Liver (tissue), 9 donors: ENCODE measurements around the gene MPRIP. TPM values are rescaled to one million over a fixed set of nuclear protein-coding genes. Genes with fewer than 3 reads are reported as not detected.

Source experiments
- DNase-seq: peaks from one replicate; pipeline ENCODE4 v3.0.0-alpha.2; 2017; ENCODE audit warnings: low spot score
- H3K27ac ChIP-seq, 2 donors: one replicate each; pipeline ENCODE4 v1.7.0; 2013; ENCODE audit warnings: inconsistent platforms in 2 of 2, low read length in 2 of 2, control low read depth in 1 of 2, low read depth in 1 of 2, mild to moderate bottlenecking in 1 of 2
- H3K27me3 ChIP-seq, 4 donors: one replicate each; pipeline versions ENCODE4 v1.6.1 to v1.7.0; 2013; ENCODE audit warnings: low read length in 3 of 4, inconsistent platforms in 1 of 4, mild to moderate bottlenecking in 1 of 4, moderate library complexity in 1 of 4; ENCODE audit not compliant: control insufficient read depth in 4 of 4, insufficient read depth in 4 of 4
- H3K36me3 ChIP-seq, 4 donors: one replicate each; pipeline versions ENCODE4 v1.6.1 to v1.7.0; 2013; ENCODE audit warnings: low read length in 3 of 4, mild to moderate bottlenecking in 3 of 4, low read depth in 1 of 4, moderate library complexity in 1 of 4; ENCODE audit not compliant: control insufficient read depth in 4 of 4, insufficient read depth in 3 of 4
- H3K4me1 ChIP-seq, 4 donors: one replicate each; pipeline versions ENCODE4 v1.6.1 to v1.7.0; 2013; ENCODE audit warnings: low read length in 3 of 4, mild to moderate bottlenecking in 3 of 4, moderate library complexity in 1 of 4; ENCODE audit not compliant: control insufficient read depth in 4 of 4, insufficient read depth in 4 of 4
- H3K4me3 ChIP-seq, 3 donors: one replicate each; pipeline versions ENCODE4 v1.6.1 to v1.7.0; 2013; ENCODE audit warnings: low read length in 3 of 3, control low read depth in 1 of 3, low read depth in 1 of 3, mild to moderate bottlenecking in 1 of 3
- H3K9ac ChIP-seq, 2 donors: one replicate each; pipeline ENCODE4 v1.7.0; 2013; ENCODE audit warnings: low read length in 2 of 2, mild to moderate bottlenecking in 2 of 2, moderate library complexity in 2 of 2, control low read depth in 1 of 2, low read depth in 1 of 2
- H3K9me3 ChIP-seq, 4 donors: one replicate each; pipeline versions ENCODE4 v1.6.1 to v1.7.0; 2013; ENCODE audit warnings: low read length in 3 of 4; ENCODE audit not compliant: control insufficient read depth in 4 of 4
- ATF3 ChIP-seq: IDR thresholded peaks from 2 replicates; pipeline ENCODE4 v1.6.1; 2016; ENCODE audit warnings: antibody characterized with exemption
- CTCF ChIP-seq: fragments of 150-350 bp; IDR thresholded peaks from 2 replicates; pipeline ENCODE4 v1.5.1; 2017; ENCODE audit warnings: improper control_type of control experiment, low read depth, low read length; ENCODE audit not compliant: missing input control
- EGR1 ChIP-seq, 2 donors: IDR thresholded peaks; 2 replicates each; pipeline ENCODE4 v1.6.1; 2016 to 2018; ENCODE audit warnings: antibody characterized with exemption in 2 of 2, low read depth in 2 of 2
- FOXA1 ChIP-seq: IDR thresholded peaks from 2 replicates; pipeline ENCODE4 v1.6.1; 2016; ENCODE audit warnings: antibody characterized with exemption
- FOXA2 ChIP-seq: IDR thresholded peaks from 2 replicates; pipeline ENCODE4 v1.6.1; 2016; ENCODE audit warnings: antibody characterized with exemption
- GABPA ChIP-seq, 2 donors: IDR thresholded peaks in 1 of 2; conservative IDR thresholded peaks in 1 of 2; 2 replicates each; pipeline ENCODE4 v1.6.1; 2016; ENCODE audit warnings: antibody characterized with exemption in 2 of 2, mild to moderate bottlenecking in 1 of 2, moderate library complexity in 1 of 2
- HNF4A ChIP-seq, 2 donors: conservative IDR thresholded peaks; 2 replicates each; pipeline ENCODE4 v1.6.1; 2016; ENCODE audit warnings: antibody characterized with exemption in 2 of 2, mild to moderate bottlenecking in 2 of 2
- HNF4G ChIP-seq: IDR thresholded peaks from 2 replicates; pipeline ENCODE4 v1.6.1; 2016; ENCODE audit warnings: antibody characterized with exemption
- JUND ChIP-seq, 2 donors: IDR thresholded peaks; 2 replicates each; pipeline ENCODE4 v1.6.1; 2016; ENCODE audit warnings: antibody characterized with exemption in 2 of 2
- MAX ChIP-seq: IDR thresholded peaks from 2 replicates; pipeline ENCODE4 v1.6.1; 2016; ENCODE audit warnings: antibody characterized with exemption
- NR2F2 ChIP-seq: IDR thresholded peaks from 2 replicates; pipeline ENCODE4 v1.6.1; 2016; ENCODE audit warnings: antibody characterized with exemption
- RAD21 ChIP-seq, 2 donors: IDR thresholded peaks; 2 replicates each; pipeline ENCODE4 v1.6.1; 2016; ENCODE audit warnings: antibody characterized with exemption in 2 of 2, mild to moderate bottlenecking in 2 of 2
- REST ChIP-seq: IDR thresholded peaks from 2 replicates; pipeline ENCODE4 v1.6.1; 2016; ENCODE audit warnings: antibody characterized with exemption, mild to moderate bottlenecking
- RXRA ChIP-seq, 2 donors: IDR thresholded peaks; 2 replicates each; pipeline ENCODE4 v1.6.1; 2017 to 2018; ENCODE audit warnings: antibody characterized with exemption in 2 of 2, mild to moderate bottlenecking in 1 of 2
- SP1 ChIP-seq: IDR thresholded peaks from 2 replicates; pipeline ENCODE4 v1.6.1; 2018; ENCODE audit warnings: antibody characterized with exemption, mild to moderate bottlenecking
- TAF1 ChIP-seq: conservative IDR thresholded peaks from 2 replicates; pipeline ENCODE4 v1.6.1; 2016; ENCODE audit warnings: antibody characterized with exemption, mild to moderate bottlenecking
- YY1 ChIP-seq: IDR thresholded peaks from 2 replicates; pipeline ENCODE4 v1.6.1; 2016; ENCODE audit warnings: antibody characterized with exemption, mild to moderate bottlenecking
- ZBTB33 ChIP-seq: IDR thresholded peaks from 2 replicates; pipeline ENCODE4 v1.6.1; 2016; ENCODE audit warnings: antibody characterized with exemption
- WGBS: extraction: QIAGEN DNeasy Blood & Tissue Kit; methylation state at CpG from one replicate; pipeline ENCODE4 v1.1.7; 2013; 5-methylcytosine and 5-hydroxymethylcytosine counted together
- polyA plus RNA-seq, 2 donors: library from polyadenylated mRNA; stranded (reverse) in 1 of 2; unstranded in 1 of 2; fragments of 200-250 nt in 1 of 2; fragments of >200 nt in 1 of 2; fragmentation: Nextera tagmentation in 1 of 2; extraction: Ambion mirVana in 1 of 2; gene quantifications; one replicate each; pipeline versions ENCODE4 v1.2.1 to v1.2.3, GENCODE V29; 2013 to 2015
- total RNA-seq, 2 donors: library from RNA; depleted of rRNA; stranded (reverse); fragments of >200 nt; gene quantifications; one replicate each; pipeline ENCODE4 v1.2.3, GENCODE V29; 2014
- donor health status: healthy.
- donor health status: healthy.
- donor health status: healthy.
- donor health status: healthy.
- donor health status: healthy.

MPRIP gene
- total and polyA plus RNA-seq, 4 donors, result 21.2 to 61.9 (median 34.7) TPM

GRCh38 chr17:17120701-17121100 lies 78.4 kb downstream of the MPRIP start:
- H3K9ac ChIP-seq, result no peak overlapping the region
- TF ChIP-seq NR2F2 (no peak), TAF1 (no peak), SP1 (no peak), FOXA2 (no peak), FOXA1 (no peak), ZBTB33 (no peak), YY1 (no peak), ATF3 (no peak), JUND (IDR thresholded peaks at IDR 0.05) (no peak), HNF4A (conservative IDR thresholded peaks at IDR 0.05) (no peak), GABPA (IDR thresholded peaks at IDR 0.05 in 1 of 2, conservative IDR thresholded peaks at IDR 0.05 in 1 of 2) (no peak)
- H3K27ac ChIP-seq, result peak overlapping the region in 1 of 2 donors; percentile 19
- no peak for DNase-seq
- no peaks in the 10 kb centered on the region for H3K9me3 ChIP-seq
- H3K36me3 ChIP-seq, result no peaks in the 10 kb centered on the region
- WGBS, result 66% methylated on average over 3 of the region's 3 CpGs
- no peaks in the 10 kb centered on the region for H3K27me3 ChIP-seq
- no peak overlapping the region for H3K4me3 ChIP-seq
- H3K4me1 ChIP-seq, result peaks cover 19 to 43% (median 32%) of the 10 kb centered on the region in 4 donors

GRCh38 chr17:17121162-17121561 lies 78.9 kb downstream of the MPRIP start:
- H3K4me3 ChIP-seq, result no peak overlapping the region
- no peak for TF ChIP-seq HNF4A (conservative IDR thresholded peaks at IDR 0.05)
- no peak for TF ChIP-seq CTCF
- TF ChIP-seq GABPA (IDR thresholded peaks at IDR 0.05 in 1 of 2, conservative IDR thresholded peaks at IDR 0.05 in 1 of 2), result no peak
- TF ChIP-seq FOXA2, result no peak
- no peak for TF ChIP-seq ZBTB33
- no peak for TF ChIP-seq MAX
- TF ChIP-seq HNF4G, result no peak
- no peak for TF ChIP-seq NR2F2
- TF ChIP-seq JUND (IDR thresholded peaks at IDR 0.05), result no peak
- no peak for TF ChIP-seq TAF1
- no peak for TF ChIP-seq REST
- no peak for TF ChIP-seq ATF3
- TF ChIP-seq SP1, result no peak
- no peak for TF ChIP-seq RAD21 (IDR thresholded peaks at IDR 0.05)
- TF ChIP-seq FOXA1, result no peak
- no peak for TF ChIP-seq YY1
- no peak for TF ChIP-seq EGR1 (IDR thresholded peaks at IDR 0.05; ENCODE audit: low read depth in 2 of 2)
- TF ChIP-seq RXRA (IDR thresholded peaks at IDR 0.05), result no peak
- no peaks in the 10 kb centered on the region for H3K9me3 ChIP-seq
- DNase-seq, result no peak
- H3K9ac ChIP-seq, result no peak overlapping the region
- WGBS, result 72% methylated on average over 8 of the region's 8 CpGs
- H3K27ac ChIP-seq, result peak overlapping the region in 1 of 2 donors; percentile 19
- H3K4me1 ChIP-seq, result peaks cover 18 to 43% (median 32%) of the 10 kb centered on the region in 4 donors
- H3K36me3 ChIP-seq, result no peaks in the 10 kb centered on the region
- no peaks in the 10 kb centered on the region for H3K27me3 ChIP-seq
